Stimulated activated CD4-positive, alpha-beta T cell treated with anti-CD3 and anti-CD28 coated beads, Interleukin-12 subunit alpha, Interleukin-12 subunit beta, amount 100 ng/mL, for 24 hours (primary cell): ENCODE results near the gene SAT2.
"Not testable (repeated sequence)": the region's sequence is repeated elsewhere in the genome, so short reads cannot be mapped to it uniquely, and the experiment has no call there.

Experiments
- DNase-seq, 2 experiments: peaks; one replicate each; pipeline ENCODE4 v3.0.0-alpha.2; 2020; ENCODE audit warnings: low read depth in 2 of 2

SAT2 gene

GRCh38 chr17:7627250-7628121 lies at the start of gene SAT2:
Gene SAT2 (minus strand): TSS chr17:7627821. CDS start chr17:7627635, 186 bp downstream.
- peak; percentile 68 to 82 for DNase-seq

- DNase-seq: no peak
These were observed 48.9 kb upstream of the SAT2 start for GRCh38 chr17:7676533-7676932.

GRCh38 chr17:7674934-7675333 lies 47.3 kb upstream of the SAT2 start:
- no peak for DNase-seq

- peak in 1 of 2 experiments; percentile 54 for DNase-seq
These were observed 45.6 kb upstream of the SAT2 start for GRCh38 chr17:7673239-7673638.

DNA sequence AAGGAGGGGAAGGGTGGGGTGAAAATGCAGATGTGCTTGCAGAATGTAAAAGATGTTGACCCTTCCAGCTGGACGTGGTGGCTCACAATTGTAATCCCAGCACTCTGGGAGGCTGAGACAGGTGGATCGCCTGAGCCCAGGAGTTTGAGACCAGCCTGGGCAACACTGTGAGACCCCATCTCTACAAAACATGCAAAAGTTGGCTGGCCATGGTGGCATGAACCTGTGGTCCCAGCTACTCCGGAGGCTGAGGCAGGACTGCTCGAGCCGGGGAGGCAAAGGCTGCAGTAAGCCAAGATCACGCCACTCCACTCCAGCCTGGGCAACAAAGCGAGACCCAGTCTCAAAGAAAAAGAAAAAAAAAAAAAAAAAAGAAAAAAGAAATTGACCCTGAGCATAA lies 40.9 kb upstream of the SAT2 start:
- no peak for DNase-seq

GRCh38 chr17:7667656-7668406 lies 40.2 kb upstream of the SAT2 start:
- DNase-seq: no peak

DNA sequence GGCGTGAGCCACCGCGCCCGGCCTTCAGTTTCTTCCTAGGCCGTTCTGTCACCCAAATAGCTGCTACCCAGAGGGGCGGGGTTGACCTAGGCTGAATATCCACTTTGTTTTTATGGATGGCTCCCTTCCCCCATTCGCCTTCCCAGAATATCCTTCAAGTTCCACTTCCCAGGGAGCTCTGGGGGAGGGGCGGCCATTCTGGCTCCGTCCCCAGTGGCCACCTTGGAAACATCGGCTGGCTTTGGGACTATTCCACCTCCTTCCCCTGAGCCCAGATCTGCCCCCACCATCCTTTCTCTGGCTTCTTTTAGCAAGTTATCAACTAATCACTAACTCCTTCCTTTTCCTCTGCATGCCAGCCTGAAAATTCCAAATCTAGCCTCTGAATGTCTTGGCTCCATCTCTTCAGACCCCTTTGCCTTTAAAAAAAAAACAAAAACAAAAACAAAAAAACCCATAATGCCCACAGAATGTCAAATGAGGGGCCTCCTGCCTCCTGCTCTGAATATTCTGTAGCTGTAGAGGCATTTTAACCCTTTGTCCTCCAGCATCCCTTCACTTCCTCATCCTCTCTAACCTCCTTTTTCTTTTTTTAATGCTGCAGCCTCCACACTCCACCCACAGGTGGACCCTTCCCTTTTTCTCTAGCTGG lies 29.5 kb upstream of the SAT2 start:
- no peak for DNase-seq

GRCh38 chr17:7655541-7655840 lies 27.9 kb upstream of the SAT2 start:
- DNase-seq: no peak

DNA sequence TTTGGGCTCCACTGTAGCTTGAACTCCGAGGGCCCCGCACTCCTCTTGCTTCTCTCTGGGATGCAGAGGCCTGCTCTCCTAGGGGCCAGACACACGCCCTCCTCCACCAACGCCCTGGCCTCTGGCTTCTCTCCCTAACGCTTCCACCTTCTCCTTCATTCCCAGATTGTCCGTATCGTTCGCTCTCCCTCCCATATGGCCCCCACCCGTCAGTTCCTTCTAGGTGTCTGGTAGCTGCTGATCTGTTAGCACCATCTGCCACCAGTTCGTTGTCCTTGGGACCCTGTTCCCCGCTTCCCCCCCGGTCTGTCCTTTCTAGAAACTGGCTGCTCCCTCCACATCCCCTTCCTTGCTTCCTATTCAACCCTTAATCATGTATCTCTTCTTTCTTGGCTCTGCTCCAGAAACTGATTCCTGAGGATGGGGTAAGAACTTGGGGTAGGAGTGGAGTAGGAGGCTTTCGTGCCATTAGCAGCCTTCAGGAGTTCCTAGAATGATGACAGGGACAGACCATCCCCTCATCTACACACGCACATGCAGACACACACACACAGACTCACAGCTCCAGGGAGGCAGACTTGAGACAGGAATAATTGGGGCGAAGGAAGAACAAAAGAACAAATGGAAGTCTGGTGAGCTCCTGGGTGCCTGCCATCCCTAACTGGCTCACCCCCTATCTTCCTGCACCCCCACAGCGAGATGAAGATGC lies 27.4 kb upstream of the SAT2 start:
- DNase-seq: no peak

DNA sequence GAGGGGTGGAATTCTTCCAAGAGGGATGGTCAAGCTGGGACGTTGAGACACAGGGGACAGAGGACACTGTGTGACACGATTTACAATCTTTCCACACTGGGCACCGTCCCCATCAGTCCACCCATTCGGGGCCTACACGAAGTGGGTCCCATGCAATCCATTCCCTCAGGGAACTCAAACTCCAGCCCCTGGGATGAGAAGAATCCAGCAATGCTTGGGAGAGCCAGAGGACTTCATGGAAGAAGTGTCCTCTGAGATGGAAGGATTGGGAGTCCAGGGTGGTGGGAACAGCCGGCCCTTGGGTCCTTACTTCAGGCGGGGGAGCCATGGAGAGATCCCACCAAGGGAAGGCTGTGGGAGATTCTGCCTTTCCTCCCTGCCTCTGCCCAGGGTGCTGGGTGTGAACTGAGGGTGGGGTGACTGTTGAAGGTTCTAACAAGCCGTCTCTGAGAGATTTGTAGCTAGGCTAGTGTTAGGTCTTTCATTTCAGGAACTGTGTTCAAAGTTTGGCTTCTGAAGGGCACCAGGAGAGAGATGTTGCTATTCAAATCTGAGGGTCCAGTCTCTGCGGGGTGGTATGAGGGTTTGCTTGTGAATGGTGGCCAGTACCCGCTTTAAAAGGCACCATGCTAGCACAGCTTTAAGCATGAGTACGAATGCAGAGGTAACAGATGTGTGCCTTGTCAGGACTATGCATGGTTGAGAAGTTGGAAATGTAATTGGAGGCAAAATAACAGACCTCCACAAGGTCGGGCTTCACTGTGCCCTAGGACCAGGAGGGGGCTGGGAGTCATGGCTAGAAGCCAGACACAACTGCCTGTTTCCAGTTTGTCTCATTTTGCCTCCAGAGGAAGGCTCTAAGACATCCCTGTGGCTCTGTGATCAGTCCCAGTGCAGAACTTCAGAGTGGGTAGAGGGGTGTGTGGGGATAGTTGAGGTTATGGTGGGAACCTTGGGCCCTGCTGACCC lies 25.1 kb upstream of the SAT2 start:
- DNase-seq: no peak

DNA sequence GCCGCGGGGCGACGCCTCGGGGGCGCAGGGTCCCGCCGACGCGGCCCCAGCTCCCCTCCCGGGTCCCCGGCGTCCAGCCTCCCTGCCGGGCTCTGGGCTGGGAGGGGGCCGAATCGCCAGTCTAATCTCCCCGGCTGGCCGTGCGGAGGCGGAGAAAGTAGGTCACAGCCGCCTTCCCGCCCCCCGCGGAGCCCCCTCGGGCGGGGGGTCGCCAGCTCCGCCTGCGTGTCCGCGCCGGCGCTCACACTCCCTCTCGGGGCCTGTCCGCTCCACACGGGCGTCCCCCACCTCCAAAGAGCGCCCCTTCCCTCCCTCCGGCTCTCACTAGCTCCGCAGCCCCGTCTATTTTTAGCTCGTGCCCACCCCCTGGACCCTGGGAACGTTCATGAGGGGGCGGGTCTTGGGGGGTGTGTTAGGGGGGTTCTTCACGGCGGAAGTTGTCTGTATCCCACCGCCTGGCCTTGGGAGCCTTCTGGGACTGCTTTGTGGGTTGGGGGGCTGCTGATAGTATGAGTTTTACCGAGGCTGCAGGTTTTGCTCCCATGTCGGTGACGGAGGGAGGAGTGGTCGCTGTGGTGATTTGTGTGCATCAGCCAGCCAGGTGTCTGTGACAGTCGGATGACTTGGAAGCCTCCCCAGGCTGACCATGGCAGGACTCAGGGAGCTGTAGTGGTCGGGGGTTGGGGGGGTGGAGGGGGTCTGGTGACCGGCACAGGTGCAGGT lies 24.2 kb upstream of the SAT2 start:
- no peak for DNase-seq

DNA sequence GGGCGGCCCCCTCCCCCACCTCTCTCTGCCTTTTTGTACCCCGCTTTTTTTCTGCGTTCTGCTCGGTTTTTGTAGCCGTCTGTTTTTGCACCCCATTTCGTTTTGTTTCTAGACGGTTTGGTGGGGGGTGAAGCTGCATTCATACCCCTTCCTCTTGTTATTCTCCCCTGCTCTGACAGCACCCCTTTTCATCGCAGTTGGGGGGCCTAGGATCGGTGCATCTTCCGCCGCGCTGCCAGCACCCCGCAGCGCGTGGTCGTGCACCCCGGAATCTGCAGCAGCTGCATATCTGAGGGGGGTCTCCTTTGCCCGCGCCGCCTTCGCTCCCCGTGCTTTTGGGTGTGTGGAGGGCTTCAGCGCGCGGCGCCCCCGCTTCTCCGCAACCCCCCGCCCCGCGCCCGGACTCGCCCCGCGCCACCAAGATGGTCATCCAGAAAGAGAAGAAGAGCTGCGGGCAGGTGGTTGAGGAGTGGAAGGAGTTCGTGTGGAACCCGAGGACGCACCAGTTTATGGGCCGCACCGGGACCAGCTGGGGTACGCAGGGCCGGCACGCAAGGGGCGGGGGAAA lies 23.6 kb upstream of the SAT2 start:
- DNase-seq: no peak

DNA sequence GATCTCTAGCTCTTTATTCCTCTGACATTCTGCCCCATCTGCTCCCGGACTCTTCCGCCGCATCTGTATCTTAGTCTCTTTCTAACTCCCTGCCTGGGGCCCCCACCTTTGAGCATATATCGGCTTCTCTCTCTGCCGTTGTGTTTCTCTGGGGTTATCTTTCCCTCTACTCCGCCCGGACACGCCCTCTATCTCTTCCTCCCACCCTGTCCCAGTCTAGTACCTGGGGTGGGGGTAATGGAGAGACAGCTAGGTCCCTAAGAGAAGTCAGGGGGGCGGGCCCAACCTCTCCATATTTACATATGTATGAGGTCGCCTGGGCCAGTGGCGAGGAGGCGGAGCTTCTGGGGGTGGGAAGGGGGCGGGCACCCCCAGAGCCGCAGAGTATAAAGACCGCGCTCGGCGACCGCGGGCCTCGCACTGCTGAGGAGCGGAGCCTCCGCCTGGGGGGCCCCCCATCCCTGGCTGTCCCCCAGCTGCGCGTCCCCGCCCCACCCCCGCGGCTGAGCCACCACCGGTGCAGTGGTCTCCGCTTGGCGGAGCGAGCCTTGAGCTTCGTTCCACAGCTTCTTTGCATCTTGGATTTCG lies 23.0 kb upstream of the SAT2 start, which contains the start of gene ATP1B2:
Gene ATP1B2 (plus strand): TSS at position 418 of the 588 bp plus-strand sequence. CDS start 593 bp downstream, outside the sequence.
- DNase-seq: peak; percentile 49 to 63

- DNase-seq: no peak
These were observed 19.4 kb upstream of the SAT2 start for GRCh38 chr17:7647018-7647417.

- no peak for DNase-seq
These were observed 18.8 kb upstream of the SAT2 start for GRCh38 chr17:7646457-7646856.

- DNase-seq: no peak
These were observed 17.2 kb upstream of the SAT2 start for GRCh38 chr17:7644775-7645174.

DNA sequence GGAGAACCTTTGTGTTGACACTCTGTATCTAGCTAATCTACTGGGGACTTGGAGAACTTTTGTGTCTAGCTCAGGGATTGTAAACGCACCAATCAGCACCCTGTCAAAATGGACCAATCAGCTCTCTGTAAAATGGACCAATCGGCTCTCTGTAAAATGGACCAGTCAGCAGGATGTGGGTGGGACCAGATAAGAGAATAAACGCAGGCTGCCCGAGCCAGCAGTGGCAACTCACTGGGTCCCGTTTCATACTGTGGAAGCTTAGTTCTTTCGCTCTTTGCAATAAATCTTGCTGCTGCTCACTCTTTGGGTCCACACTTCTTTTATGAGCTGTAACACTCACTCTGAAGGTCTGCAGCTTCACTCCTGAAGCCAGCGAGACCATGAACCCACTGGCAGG lies 14.0 kb upstream of the SAT2 start:
- DNase-seq: not testable (repeated sequence)

GRCh38 chr17:7640783-7641182 lies 13.2 kb upstream of the SAT2 start:
- DNase-seq: no peak

- DNase-seq: no peak
These were observed 8.5 kb upstream of the SAT2 start for GRCh38 chr17:7636163-7636562.
